ENCODE results near the gene GRM7. TPM values are rescaled to one million over a fixed set of nuclear protein-coding genes. Genes with fewer than 3 reads are reported as not detected.

The GRM7 gene
- total RNA-seq, 4 donors from 2014 or later = not detected

DNA sequence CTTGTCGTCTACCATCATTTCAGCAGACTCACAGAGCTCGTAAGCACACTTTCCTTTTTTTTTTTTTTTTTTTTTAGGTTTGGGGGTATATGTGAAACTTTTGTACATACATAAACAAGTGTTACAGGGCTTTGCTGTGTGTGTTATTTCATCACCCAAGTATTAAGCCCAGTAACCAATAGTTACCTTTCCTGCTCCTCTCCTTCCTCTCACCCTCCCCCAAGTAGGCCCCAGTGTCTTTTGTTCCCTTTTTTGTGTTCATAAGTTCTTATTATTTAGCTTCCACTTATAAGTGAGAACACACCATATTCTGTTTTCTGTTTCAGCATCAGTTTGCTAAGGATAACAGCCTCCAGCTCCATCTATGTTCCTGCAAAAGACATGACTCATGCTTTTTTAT, 746.8 kb downstream of the GRM7 start:
- ATAC-seq (no peak), DNase-seq (no peak)
- Histone ChIP-seq H3K4me3 (no peak overlapping the region), H3K27me3 (no peaks in the 10 kb centered on the region), H3K27ac (no peak overlapping the region), H3K36me3 (no peaks in the 10 kb centered on the region), H3K9me3 (no peaks in the 10 kb centered on the region), H3K4me1 (no peaks in the 10 kb centered on the region)
- intact Hi-C loops (cut with DNase I; ENCODE audit: low total_unique reads) = no loop called here
- TF ChIP-seq POLR2A (IDR thresholded peaks at IDR 0.05) = no peak
- TF ChIP-seq, protein P1, sequence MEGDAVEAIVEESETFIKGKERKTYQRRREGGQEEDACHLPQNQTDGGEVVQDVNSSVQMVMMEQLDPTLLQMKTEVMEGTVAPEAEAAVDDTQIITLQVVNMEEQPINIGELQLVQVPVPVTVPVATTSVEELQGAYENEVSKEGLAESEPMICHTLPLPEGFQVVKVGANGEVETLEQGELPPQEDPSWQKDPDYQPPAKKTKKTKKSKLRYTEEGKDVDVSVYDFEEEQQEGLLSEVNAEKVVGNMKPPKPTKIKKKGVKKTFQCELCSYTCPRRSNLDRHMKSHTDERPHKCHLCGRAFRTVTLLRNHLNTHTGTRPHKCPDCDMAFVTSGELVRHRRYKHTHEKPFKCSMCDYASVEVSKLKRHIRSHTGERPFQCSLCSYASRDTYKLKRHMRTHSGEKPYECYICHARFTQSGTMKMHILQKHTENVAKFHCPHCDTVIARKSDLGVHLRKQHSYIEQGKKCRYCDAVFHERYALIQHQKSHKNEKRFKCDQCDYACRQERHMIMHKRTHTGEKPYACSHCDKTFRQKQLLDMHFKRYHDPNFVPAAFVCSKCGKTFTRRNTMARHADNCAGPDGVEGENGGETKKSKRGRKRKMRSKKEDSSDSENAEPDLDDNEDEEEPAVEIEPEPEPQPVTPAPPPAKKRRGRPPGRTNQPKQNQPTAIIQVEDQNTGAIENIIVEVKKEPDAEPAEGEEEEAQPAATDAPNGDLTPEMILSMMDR (IDR thresholded peaks at IDR 0.05 in 4 of 5, conservative IDR thresholded peaks at IDR 0.05 in 1 of 5) = no peak
- in situ Hi-C loops (cut with MboI; ENCODE audit: low sequenced_read_pairs in 4 of 4) = no loop called here

DNA sequence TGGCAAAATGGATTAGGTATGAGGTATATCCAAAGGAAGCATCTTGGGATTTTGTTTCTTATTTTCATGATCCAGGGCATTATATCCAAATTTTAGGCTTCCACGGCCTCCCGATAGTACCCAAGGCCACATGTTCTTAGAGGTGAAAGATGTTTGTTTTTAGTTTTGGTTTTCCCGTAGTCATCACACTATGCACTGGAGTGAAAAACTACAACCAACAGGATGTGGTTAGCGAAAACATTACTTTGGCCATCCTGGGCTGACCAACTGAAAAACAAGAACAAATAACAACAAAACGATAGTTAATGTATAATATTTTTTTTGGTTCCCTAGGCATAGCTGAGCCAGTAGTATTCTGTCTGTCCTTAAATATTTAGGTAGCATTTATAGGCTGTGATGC, 749.7 kb downstream of the GRM7 start:
- H3K9me3 ChIP-seq = no peaks in the 10 kb centered on the region
- no peak overlapping the region for H3K27ac ChIP-seq
- ATAC-seq = no peak
- intact Hi-C loops (cut with DNase I; ENCODE audit: low total_unique reads) (no loop called here), in situ Hi-C loops (cut with MboI; ENCODE audit: low sequenced_read_pairs in 4 of 4) (no loop called here)
- no peaks in the 10 kb centered on the region for H3K36me3 ChIP-seq
- DNase-seq = no peak
- no peaks in the 10 kb centered on the region for H3K4me1 ChIP-seq
- no peak for TF ChIP-seq POLR2A (IDR thresholded peaks at IDR 0.05)
- TF ChIP-seq, protein P1 (IDR thresholded peaks at IDR 0.05 in 4 of 5, conservative IDR thresholded peaks at IDR 0.05 in 1 of 5) = no peak
- no peaks in the 10 kb centered on the region for H3K27me3 ChIP-seq
- H3K4me3 ChIP-seq = no peak overlapping the region

DNA sequence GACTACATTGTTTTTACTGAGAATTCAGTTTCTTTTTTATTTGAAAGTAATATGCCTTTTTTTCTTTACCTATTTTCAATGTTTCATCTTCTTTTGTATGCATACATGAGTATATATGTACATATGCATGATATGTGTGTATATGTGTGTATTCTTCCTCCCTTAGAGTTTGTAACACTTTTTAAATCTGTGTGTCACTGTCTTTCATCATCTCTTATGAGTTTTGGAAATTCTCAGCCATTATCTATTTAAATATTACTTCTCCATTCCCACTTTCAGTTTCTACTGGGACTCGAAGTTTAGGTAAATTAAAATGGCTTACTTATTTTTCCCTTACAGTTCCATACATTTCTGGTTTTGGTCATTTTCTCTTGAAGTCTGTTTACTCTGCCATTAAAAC, 754.1 kb downstream of the GRM7 start:
- no peaks in the 10 kb centered on the region for H3K36me3 ChIP-seq
- no peak overlapping the region for H3K4me3 ChIP-seq
- H3K9me3 ChIP-seq = no peaks in the 10 kb centered on the region
- H3K27me3 ChIP-seq = no peaks in the 10 kb centered on the region
- intact Hi-C loops (cut with DNase I; ENCODE audit: low total_unique reads) = no loop called here
- no peaks in the 10 kb centered on the region for H3K4me1 ChIP-seq
- TF ChIP-seq POLR2A (IDR thresholded peaks at IDR 0.05) = no peak
- TF ChIP-seq, protein P1 (IDR thresholded peaks at IDR 0.05 in 4 of 5, conservative IDR thresholded peaks at IDR 0.05 in 1 of 5) = no peak
- DNase-seq = no peak
- H3K27ac ChIP-seq = no peak overlapping the region
- in situ Hi-C loops (cut with MboI; ENCODE audit: low sequenced_read_pairs in 4 of 4) = no loop called here
- no peak for ATAC-seq

DNA sequence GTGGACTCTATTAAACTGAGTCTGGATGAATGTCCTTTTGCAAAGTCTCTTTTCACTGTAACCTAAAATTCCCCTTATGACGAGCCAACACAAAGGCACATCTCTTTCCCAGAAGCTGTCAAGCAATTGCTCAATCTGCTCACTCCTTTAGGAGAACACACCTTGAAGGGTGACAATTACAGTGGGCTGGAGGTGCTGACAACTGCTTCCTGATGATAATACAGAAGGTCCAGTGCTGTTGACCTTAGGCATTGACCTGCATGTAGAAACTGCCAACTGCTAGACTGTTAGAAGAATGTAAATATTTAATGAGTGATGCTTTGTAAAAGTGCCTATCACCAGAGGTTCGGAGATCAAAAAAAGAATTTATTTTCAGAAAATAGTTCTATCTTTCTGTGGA, 757.7 kb downstream of the GRM7 start:
- ATAC-seq (no peak), DNase-seq (no peak)
- in situ Hi-C loops (cut with MboI; ENCODE audit: low sequenced_read_pairs in 4 of 4) (no loop called here), intact Hi-C loops (cut with DNase I; ENCODE audit: low total_unique reads) (no loop called here)
- no peaks in the 10 kb centered on the region for H3K9me3 ChIP-seq
- H3K27ac ChIP-seq = no peak overlapping the region
- no peaks in the 10 kb centered on the region for H3K4me1 ChIP-seq
- no peaks in the 10 kb centered on the region for H3K27me3 ChIP-seq
- TF ChIP-seq, protein P1 (IDR thresholded peaks at IDR 0.05 in 4 of 5, conservative IDR thresholded peaks at IDR 0.05 in 1 of 5) = no peak
- no peak for TF ChIP-seq POLR2A (IDR thresholded peaks at IDR 0.05)
- H3K36me3 ChIP-seq = no peaks in the 10 kb centered on the region
- H3K4me3 ChIP-seq = no peak overlapping the region

DNA sequence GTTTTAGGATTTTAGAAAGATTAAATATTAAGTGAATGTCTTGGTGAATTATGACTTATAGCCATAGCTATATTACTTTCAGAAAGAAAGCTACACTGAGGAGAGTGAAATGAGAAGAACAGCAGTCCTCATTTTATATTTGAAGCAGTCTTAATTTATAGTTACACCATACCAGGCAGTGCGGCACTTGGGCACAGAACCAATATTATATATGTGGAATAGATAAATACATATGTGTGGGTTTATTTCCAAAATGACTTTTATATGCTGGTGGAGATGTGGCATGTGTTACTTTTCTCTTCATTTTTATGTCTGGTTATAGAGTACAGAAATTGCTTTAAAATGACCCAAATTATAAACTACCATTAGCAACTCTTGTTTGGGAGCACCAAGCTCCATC, 759.5 kb downstream of the GRM7 start:
- H3K27me3 ChIP-seq = no peaks in the 10 kb centered on the region
- TF ChIP-seq, protein P1 (IDR thresholded peaks at IDR 0.05 in 4 of 5, conservative IDR thresholded peaks at IDR 0.05 in 1 of 5) = no peak
- no peak for TF ChIP-seq POLR2A (IDR thresholded peaks at IDR 0.05)
- in situ Hi-C loops (cut with MboI; ENCODE audit: low sequenced_read_pairs in 4 of 4) (no loop called here), intact Hi-C loops (cut with DNase I; ENCODE audit: low total_unique reads) (no loop called here)
- H3K4me3 ChIP-seq = no peak overlapping the region
- H3K4me1 ChIP-seq = no peaks in the 10 kb centered on the region
- ATAC-seq (no peak), DNase-seq (no peak)
- H3K9me3 ChIP-seq = no peaks in the 10 kb centered on the region
- H3K36me3 ChIP-seq = no peaks in the 10 kb centered on the region
- H3K27ac ChIP-seq = no peak overlapping the region

All from gastrocnemius medialis (tissue), 4 donors.